HG03571 (cell line): Measurements from ENCODE around the gene CDC40.
"Not testable (repeated sequence)": the region's sequence is repeated elsewhere in the genome, so short reads cannot be mapped to it uniquely, and the experiment has no call there.

Source experiments
- ATAC-seq: cut with Tn5 transposase; IDR thresholded peaks from one replicate; pipeline ENCODE4 v1.9.1; 2021; ENCODE audit not compliant: unreplicated experiment

The CDC40 gene

DNA sequence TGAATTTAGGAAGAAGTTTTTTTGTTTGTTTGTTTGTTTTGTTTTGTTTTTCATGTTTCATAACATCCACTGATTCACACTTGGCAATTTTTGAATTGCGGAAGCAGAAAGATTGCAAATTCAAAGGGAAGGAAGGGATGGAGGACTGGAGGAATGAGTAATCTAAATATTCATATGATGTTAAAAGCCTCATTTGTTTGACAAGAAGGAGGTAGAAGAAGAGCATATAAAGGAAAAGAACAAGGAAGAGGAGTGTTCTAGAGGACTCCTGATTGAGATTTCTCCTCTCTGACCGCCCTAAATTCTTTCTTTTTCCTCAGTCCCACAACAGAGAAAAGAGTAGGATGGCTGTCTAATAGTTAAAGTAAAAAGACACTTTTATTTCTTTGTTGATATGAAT, 89.4 kb downstream of the CDC40 start:
- no peak for ATAC-seq

DNA sequence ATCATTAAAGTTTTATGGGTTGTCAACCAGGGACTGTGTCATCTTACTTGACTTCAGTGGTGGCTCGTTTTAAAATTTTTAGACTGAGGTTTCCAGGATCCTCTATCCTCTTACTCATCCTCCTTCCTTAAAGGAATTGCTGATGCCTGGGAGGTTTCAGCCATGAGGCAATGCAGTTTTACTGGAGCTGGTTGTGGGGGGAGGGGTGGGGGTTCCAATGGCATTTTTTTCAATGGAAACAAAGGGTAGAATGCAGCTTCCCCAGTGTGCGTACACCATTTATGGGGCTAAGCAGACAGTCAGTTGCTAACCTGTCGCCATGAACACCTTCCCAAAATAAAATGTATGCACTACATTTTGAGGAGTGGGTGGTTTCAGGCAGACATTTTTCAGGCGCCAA, 89.9 kb downstream of the CDC40 start:
- no peak for ATAC-seq

DNA sequence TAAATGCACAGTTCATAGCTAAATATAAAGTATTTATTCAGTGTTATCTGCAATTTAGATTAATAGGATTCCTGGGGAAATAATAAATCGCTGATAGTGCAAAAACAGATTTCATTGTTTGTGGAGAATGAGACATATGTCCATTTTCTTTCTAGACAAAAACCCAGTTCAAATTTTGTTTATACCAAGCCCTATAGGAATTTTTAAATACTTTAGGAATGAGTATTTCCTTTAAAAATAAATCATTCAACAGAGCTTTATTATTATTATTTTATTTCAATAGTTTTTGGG, 91.5 kb downstream of the CDC40 start:
- no peak for ATAC-seq

DNA sequence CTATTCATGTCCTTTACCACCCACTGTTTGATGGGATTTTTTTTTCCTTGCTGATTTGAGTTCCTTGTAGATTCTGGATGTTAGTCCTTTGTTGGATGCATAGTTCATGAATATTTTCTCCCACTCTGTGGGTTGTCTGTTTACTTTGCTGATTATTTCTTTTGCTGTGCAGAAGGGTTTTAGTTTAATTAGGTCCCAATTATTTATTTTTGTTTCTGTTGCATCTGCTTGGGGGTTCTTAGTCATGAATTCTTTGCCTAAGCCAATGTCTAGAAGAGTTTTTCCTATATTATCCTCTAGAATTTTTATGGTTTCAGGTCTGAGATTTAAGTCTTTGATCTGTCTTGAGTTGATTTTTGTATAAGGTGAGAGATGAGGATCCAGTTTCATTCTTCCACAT, 92.6 kb downstream of the CDC40 start:
- not testable (repeated sequence) for ATAC-seq

DNA sequence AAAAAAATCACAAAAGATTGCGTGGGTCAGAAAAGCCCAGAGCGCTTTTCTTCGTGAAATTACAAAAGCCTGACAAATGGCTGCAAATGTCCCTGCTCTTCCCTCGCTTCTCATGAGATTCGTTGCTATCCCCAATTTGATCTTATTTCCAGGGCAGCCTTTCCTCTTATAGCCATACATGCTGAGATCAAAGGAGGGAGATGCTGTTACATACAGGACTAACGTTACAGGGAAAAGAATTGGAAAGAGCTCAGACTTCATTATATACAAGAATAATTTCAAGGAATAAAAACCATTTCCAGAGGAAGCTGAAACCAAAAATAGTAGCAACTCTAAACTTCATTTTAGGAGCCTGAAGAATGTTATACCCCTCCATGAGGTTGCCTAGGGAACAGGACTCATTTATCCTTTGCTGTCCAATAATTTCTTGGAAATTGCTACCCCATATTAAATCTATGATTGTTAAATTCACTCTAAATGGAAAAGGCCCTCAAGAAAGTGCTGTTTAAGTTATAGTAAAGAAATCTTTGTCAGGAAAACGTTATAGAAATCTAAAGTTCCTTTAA, 97.0 kb downstream of the CDC40 start:
- ATAC-seq = no peak
